Measurements from ENCODE around the gene OSTF1.

The OSTF1 gene

GRCh38 chr9:75087824-75088645 is at the start of gene OSTF1, which contains the start of gene NMRK1:
OSTF1 (plus strand) TSS chr9:75088514; CDS start chr9:75088693, 179 bp downstream.
NMRK1 (minus strand) TSS chr9:75088155; CDS start chr9:75083115, 5,040 bp downstream.
- peak; percentile 88 to 90 (median 90) for DNase-seq (ENCODE audit: low read depth in 3 of 3)

DNA sequence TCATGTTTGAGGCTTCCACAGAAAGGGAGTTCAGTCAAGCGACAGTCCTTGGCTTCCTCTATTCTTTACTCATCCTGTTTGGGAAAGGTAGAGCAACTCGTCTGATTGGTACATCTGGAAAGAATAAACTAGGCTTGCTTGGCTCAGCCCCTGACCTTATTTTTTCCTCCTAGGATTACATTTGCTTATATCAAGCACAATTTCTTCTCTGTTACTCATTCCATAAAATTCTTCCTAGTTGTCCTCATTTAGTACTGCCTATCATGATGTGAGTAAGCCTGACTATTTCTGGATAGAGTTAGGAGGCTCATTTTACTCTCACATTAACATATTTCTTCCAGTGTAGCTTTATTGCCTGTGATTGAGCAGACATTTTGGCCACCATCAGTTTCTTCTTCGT is 49.3 kb upstream of the OSTF1 start:
- DNase-seq (ENCODE audit: low read depth in 3 of 3) = no peak

DNA sequence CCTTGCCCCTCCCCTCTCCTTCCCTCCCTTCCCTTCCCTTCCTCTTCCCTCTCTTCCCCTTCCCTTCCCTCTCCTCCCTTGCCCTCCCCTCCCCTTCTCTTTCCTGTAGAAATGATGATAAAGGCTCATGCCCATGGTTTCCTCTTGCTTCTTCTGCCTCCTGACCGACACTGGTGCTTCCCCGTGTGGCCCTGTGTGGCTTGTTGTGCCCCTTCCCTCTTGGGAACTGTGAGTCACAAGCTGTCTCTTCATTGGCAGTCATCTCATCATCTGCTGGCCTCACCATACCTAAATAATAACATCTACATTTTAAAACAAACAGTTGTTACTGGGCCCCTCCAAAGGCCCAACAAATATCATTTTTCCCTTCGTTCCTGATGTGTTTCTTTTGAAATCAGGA is 48.5 kb upstream of the OSTF1 start:
- DNase-seq (ENCODE audit: low read depth in 3 of 3) = no peak

DNA sequence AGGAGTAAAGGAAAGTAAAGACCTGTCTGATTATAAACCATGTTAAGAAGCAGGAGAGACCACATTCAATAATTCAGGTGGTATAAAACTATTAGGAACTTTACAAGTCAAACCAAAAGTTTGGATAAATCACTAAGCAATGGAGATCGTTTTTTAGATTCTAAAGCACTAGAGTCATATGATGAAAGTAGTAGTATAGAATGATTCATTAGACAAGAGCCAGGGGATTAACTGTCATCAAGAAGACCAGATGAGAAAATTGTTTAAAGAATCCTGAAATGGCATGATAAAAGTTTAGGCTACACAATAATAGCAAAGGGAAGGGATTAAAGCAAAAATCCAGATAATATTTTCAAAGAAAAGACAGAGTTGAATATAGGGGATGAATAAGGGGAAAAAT is 47.3 kb upstream of the OSTF1 start:
- no peak for DNase-seq (ENCODE audit: low read depth in 3 of 3)

DNA sequence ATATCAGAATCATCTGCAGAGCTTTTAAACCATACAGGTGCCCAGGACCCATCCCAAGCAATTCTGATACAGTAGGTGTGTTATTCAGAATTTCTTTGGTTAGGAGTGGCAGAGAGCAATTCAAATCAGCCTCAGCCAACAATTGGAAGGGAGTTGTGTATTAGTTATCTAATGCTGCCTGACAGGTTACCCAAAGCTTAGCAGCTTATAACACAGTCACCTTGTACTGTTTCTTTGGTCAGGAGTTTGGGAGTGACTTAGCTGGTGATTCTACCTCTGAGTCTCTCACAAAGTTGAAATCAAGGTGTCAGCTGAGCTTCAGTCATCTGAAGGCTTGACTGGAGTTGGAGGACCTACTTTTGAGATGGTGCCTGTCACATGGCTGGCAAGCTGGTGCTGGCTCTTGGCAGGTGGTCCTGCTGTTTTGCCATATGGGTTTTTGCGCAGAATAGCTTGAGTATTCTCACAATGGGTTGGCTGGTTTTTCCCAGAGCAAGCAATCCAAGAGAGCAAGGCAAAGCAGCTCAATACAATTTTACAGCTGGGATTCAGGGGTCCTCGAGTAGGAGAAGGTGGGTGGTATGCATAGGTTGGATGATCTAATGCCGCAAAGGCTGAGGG is 41.5 kb upstream of the OSTF1 start:
- DNase-seq (ENCODE audit: low read depth in 3 of 3) = no peak

GRCh38 chr9:75047506-75047905 is 40.8 kb upstream of the OSTF1 start:
- no peak for DNase-seq (ENCODE audit: low read depth in 3 of 3)

GRCh38 chr9:75051285-75051684 is 37.0 kb upstream of the OSTF1 start:
- no peak for DNase-seq (ENCODE audit: low read depth in 3 of 3)

GRCh38 chr9:75053869-75054268 is 34.4 kb upstream of the OSTF1 start:
- no peak for DNase-seq (ENCODE audit: low read depth in 3 of 3)

DNA sequence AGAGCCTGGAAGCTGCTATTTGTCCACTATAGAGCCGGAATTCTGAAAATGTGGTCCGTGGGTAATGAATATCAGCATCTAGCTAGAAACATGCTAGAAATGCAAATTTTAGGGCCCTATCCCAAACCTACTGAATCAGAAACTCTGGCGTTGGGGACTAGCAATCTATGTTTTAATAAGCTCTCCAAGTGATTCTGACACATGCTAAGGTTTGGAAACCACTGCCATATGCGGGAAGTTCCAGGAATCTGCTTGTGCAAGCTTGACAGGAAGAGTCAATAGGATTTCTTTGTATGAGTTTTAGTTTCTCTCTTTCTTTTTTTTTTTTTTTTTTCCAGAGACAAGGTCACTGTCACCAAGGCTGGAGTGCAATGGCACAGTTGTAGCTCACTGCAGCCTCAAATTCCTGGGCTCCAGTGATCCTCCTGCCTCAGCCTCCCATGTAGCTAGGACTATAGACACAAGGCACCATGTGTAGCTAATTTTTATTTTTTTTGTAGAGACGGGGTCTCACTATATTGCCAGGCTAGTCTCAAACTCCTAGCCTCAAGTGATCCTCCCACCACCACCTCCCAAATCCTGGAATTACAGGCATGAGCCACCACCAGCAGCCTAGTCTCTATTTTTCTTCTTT is 33.8 kb upstream of the OSTF1 start:
- no peak for DNase-seq (ENCODE audit: low read depth in 3 of 3)

DNA sequence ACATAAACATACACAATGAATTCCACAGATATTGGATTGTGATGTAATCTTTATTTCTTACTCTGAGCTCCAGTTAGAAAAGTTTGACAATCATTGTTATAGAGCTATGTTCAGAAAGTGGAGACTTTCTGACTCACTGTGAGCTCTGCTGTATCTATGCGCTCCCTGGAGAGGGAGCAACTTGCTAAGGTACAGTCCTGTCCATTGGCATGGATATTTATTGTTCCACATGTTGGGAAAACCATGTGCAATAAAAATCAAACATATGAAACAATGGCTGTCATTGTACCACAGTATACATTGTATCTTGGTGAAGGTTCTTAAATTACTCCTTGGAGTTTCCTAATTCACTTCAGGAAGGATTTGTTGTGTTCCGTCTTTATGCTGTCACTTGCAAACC is 27.1 kb upstream of the OSTF1 start:
- DNase-seq (ENCODE audit: low read depth in 3 of 3) = no peak

DNA sequence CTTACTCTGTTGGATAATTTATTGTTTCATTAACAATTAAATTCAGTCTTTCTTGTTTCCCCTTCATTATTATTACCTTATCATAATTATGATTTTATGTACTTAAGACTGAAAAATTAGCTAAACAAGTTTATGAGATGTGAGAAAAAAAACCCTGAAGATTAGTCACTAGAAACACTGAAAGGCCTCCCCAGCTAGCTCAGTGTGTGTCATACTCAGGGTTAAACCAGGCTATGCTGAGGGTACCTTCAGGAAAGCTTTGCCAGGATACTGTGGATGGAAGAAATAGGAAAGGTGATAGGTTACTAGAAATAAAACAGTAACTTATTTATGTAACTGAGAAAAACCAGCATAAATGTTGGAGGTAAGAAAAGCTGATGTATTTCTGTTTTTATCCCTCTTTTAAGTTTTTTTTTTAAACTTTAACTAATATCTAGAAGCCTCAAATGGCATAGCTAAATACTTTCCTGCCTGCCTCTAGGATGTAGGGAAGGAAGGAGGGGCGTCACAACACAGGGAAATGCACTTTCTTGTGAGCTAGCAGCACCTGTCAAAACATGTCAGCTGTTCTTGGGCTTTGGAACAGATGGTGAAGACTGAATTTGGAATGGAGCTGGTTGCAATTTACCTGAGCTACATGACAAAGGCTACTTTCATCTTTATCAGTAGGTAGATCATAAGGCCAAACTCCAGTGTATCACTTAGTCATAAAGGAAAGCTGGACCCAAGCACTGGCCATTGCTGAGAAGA is 24.6 kb upstream of the OSTF1 start:
- no peak for DNase-seq (ENCODE audit: low read depth in 3 of 3)

DNA sequence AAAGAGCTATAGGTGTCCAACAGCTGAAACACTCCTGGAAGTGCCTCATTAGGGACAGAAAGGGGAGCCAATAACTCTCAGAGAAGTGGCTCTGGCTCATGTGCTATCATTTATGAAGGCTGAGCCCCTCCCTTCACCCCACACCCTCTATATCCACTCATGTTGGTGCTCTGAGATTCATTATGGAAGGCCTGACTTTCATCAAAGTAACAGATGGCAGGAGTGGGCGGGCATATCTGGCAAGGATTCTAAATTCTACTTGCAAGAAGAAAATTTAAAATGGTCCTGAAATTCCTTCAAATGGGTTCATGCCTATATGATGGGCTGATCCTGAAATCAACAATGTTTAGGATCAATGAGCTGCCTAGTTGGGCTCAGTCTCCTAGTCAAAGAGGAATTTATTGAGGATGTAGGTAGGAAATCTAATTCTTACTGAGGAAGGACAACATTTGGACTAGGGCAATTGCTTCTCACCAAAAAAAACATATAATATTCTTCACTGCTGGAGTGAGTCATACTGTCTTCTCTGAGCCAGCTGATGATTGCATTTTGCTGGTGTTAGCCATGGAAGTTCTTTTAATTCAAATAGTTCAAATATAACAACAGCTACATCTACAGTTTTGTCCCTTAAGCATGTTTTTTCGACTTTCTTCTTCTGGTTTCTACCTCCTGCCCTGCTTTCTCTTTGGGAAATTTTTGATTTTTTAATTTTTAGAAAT is 23.8 kb upstream of the OSTF1 start:
- no peak for DNase-seq (ENCODE audit: low read depth in 3 of 3)

DNA sequence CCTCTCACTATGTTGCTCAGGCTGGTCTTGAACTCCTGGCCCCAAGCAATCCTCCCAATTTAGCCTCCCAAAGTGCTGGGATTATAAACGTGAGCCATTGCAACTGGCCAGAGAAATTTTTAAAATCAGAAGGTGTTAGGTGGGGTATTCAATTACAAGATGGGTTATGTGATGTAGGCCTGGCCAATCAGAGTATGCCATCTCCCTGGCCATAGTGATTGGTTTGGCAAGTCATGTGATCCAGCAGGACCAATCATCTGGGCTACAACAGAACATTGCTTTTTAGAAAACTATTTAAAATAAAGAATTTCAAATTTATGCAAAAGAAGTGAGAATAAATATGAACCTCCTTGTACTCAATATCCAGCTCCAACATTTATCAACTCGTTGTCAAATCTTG is 22.8 kb upstream of the OSTF1 start:
- no peak for DNase-seq (ENCODE audit: low read depth in 3 of 3)

- DNase-seq (ENCODE audit: low read depth in 3 of 3) = no peak
Measured at GRCh38 chr9:75067894-75068293, 20.4 kb upstream of the OSTF1 start.

- no peak for DNase-seq (ENCODE audit: low read depth in 3 of 3)
Measured at GRCh38 chr9:75069171-75069570, 19.1 kb upstream of the OSTF1 start.

DNA sequence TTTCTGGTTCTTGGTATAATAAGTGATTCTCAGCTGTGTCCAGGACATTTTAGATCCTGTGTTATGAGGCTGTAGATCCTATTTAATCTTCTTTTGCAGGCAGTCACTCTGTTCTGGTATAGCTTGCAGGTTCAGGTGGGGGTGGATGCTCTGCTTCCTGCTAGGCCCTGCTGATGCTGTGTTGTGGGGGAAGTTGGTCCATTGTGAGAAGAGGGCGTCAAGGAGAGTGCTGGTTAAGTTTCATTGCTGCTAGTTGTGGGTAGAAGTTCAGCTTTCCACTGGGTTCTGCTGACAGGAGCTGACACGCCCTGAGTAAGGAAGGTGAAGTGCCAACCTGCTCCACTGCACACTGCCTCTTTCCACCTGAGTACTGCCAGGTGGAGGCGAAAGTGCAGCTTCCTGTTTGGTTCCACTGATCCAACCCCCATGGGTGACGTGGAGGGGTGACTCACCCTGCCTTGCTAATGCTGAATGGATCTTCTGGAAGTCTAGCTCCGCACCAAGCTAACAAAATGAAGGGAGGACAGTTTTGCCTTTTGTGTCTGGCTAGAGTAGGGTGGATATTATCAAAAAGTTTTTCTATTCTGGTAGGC is 16.7 kb upstream of the OSTF1 start:
- peak; percentile 46 to 75 (median 53) for DNase-seq (ENCODE audit: low read depth in 3 of 3)

- no peak for DNase-seq (ENCODE audit: low read depth in 3 of 3)
Measured at GRCh38 chr9:75072895-75073294, 15.4 kb upstream of the OSTF1 start.

GRCh38 chr9:75081632-75082031 is 6.7 kb upstream of the OSTF1 start:
- DNase-seq (ENCODE audit: low read depth in 3 of 3) = no peak

GRCh38 chr9:75083188-75083970 is 4.9 kb upstream of the OSTF1 start:
- DNase-seq (ENCODE audit: low read depth in 3 of 3) = no peak

- DNase-seq (ENCODE audit: low read depth in 3 of 3) = no peak
Measured at GRCh38 chr9:75084081-75084672, 4.1 kb upstream of the OSTF1 start.

Measured in stimulated activated CD4-positive, alpha-beta T cell treated with anti-CD3 and anti-CD28 coated beads, TNF-alpha, amount 100 ng/mL, for 24 hours (primary cell).